Hepatic stellate cell (primary cell): ENCODE results near the gene GJB1.
"Not testable (repeated sequence)": the region's sequence is repeated elsewhere in the genome, so short reads cannot be mapped to it uniquely, and the experiment has no call there.

Source experiments
- DNase-seq: peaks from one replicate; pipeline ENCODE4 v3.0.0; 2011; ENCODE audit warnings: low spot score

Gene GJB1

GRCh38 chrX:71256856-71257255, 33.8 kb downstream of the GJB1 start:
- DNase-seq: no peak

DNA sequence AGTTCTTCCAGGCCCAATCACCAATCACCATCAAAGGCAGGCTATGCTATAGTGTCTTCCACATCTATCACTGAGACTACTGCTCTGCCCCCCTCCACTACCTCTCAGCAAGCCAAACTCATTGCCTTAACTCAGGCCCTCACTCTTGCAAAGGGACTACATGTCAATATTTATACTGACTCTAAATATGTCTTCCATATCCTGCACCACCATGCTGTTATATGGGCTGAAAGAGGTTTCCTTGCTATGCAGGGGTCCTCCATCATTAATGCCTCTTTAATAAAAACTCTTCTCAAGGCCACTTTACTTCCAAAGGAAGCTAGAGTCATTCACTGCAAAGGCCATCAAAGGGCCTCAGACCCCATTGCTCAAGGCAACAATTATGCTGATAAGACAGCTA, 45.6 kb downstream of the GJB1 start:
- DNase-seq: not testable (repeated sequence)

- no peak for DNase-seq
Measured at GRCh38 chrX:71269801-71270395, 46.9 kb downstream of the GJB1 start.

DNA sequence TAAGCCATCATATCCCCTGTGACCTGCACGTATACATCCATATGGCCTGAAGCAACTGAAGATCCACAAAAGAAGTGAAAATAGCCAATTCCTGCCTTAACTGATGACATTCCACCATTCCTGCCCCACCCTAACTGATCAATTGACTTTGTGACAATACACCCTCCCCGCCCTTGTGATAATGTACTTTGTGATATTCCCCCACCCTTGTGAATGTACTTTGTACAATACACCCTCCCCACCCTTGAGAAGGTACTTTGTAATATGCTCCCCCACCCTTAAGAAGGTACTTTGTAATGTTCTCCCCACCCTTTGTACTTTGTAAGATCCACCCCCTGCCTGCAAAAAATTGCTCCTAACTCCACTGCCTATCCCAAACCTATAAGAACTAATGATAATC, 49.3 kb downstream of the GJB1 start:
- DNase-seq: not testable (repeated sequence)
